Spinal cord (tissue), 10 donors: ENCODE measurements around the gene CCM2L. TPM values are rescaled to one million over a fixed set of nuclear protein-coding genes. Genes with fewer than 3 reads are reported as not detected.

Experiments used
- DNase-seq, 6 donors: peaks; one replicate each; pipeline versions ENCODE4 v3.0.0 to v3.0.0-alpha.2; 2013 to 2015; ENCODE audit warnings: low spot score in 6 of 6, low read depth in 4 of 6
- H3K27ac ChIP-seq: one replicate; pipeline ENCODE4 v1.5.1; 2013; ENCODE audit warnings: low read depth, low read length, control low read depth
- H3K27me3 ChIP-seq: one replicate; pipeline ENCODE4 v1.6.1; 2013; ENCODE audit warnings: low read length; ENCODE audit not compliant: control insufficient read depth, insufficient read depth
- H3K36me3 ChIP-seq: one replicate; pipeline ENCODE4 v1.6.1; 2013; ENCODE audit warnings: low read length; ENCODE audit not compliant: control insufficient read depth, insufficient read depth
- H3K4me1 ChIP-seq: one replicate; pipeline ENCODE4 v1.6.1; 2013; ENCODE audit warnings: low read length; ENCODE audit not compliant: control insufficient read depth, insufficient read depth
- H3K4me3 ChIP-seq: one replicate; pipeline ENCODE4 v1.5.1; 2013; ENCODE audit warnings: low read depth, low read length, control low read depth
- H3K9me3 ChIP-seq: one replicate; pipeline ENCODE4 v1.6.1; 2013; ENCODE audit warnings: low read length; ENCODE audit not compliant: control insufficient read depth, insufficient read depth
- WGBS: methylation state at CpG from one replicate; pipeline ENCODE4 v1.1.5; 2013; ENCODE audit warnings: missing lambda C conversion rate; ENCODE audit not compliant: insufficient coverage; 5-methylcytosine and 5-hydroxymethylcytosine counted together
- polyA plus RNA-seq, 2 donors: library from polyadenylated mRNA; unstranded; fragments of 120-200 nt; gene quantifications; one replicate each; pipeline ENCODE4 v1.2.1, GENCODE V29; 2013; ENCODE audit not compliant: insufficient read length in 2 of 2
- total RNA-seq, 2 donors: library from RNA; depleted of rRNA in 1 of 2; stranded (reverse); fragments of 120-200 nt in 1 of 2; fragments of >200 nt in 1 of 2; gene quantifications; one replicate each; pipeline versions ENCODE4 v1.2.3 to v1.2.4, GENCODE V29; 2013 to 2014
- donor health status: healthy.

The CCM2L gene
- total and polyA plus RNA-seq, 4 donors, result 3.8 to 8.4 (median 6.6) TPM

- Histone ChIP-seq H3K4me3 (no peak overlapping the region), H3K36me3 (peaks cover 2% of the 10 kb centered on the region), H3K27ac (no peak overlapping the region), H3K27me3 (no peaks in the 10 kb centered on the region), H3K9me3 (no peaks in the 10 kb centered on the region), H3K4me1 (peaks cover 10% of the 10 kb centered on the region)
- 52% methylated on average over 7 of the region's 10 CpGs for WGBS
- DNase-seq, result no peak
These were observed 2.2 kb upstream of the CCM2L start for GRCh38 chr20:32007787-32008616.

- Histone ChIP-seq H3K4me3 (no peak overlapping the region), H3K9me3 (no peaks in the 10 kb centered on the region), H3K36me3 (no peaks in the 10 kb centered on the region), H3K4me1 (peaks cover 10% of the 10 kb centered on the region), H3K27ac (no peak overlapping the region), H3K27me3 (no peaks in the 10 kb centered on the region)
- no peak for DNase-seq
- WGBS, result 100% methylated on average over 4 of the region's 7 CpGs
These were observed 674 bp upstream of the CCM2L start for GRCh38 chr20:32009564-32009963.

GRCh38 chr20:32010666-32011065 lies 428 bp downstream of the CCM2L start:
- no peaks in the 10 kb centered on the region for H3K9me3 ChIP-seq
- no peak overlapping the region for H3K4me3 ChIP-seq
- DNase-seq, result no peak
- H3K36me3 ChIP-seq, result peaks cover 3% of the 10 kb centered on the region
- no peaks in the 10 kb centered on the region for H3K27me3 ChIP-seq
- WGBS, result 41% methylated on average over 8 of the region's 8 CpGs
- H3K4me1 ChIP-seq, result peaks cover 10% of the 10 kb centered on the region
- no peak overlapping the region for H3K27ac ChIP-seq

- no peak for DNase-seq
- Histone ChIP-seq H3K36me3 (peaks cover 3% of the 10 kb centered on the region), H3K9me3 (no peaks in the 10 kb centered on the region), H3K27me3 (no peaks in the 10 kb centered on the region), H3K4me3 (no peak overlapping the region), H3K4me1 (peaks cover 5% of the 10 kb centered on the region), H3K27ac (no peak overlapping the region)
- 81% methylated on average over 3 of the region's 5 CpGs for WGBS
These were observed 2.0 kb downstream of the CCM2L start for GRCh38 chr20:32012159-32012688.

- DNase-seq, result no peak
- WGBS, result 100% methylated on average over 1 of the region's 7 CpGs
- peaks cover 3% of the 10 kb centered on the region for H3K36me3 ChIP-seq
- no peak overlapping the region for H3K4me3 ChIP-seq
- H3K27me3 ChIP-seq, result no peaks in the 10 kb centered on the region
- no peak overlapping the region for H3K27ac ChIP-seq
- peaks cover 3% of the 10 kb centered on the region for H3K4me1 ChIP-seq
- H3K9me3 ChIP-seq, result no peaks in the 10 kb centered on the region
These were observed 3.1 kb downstream of the CCM2L start for GRCh38 chr20:32013326-32013725.

GRCh38 chr20:32017711-32018251 lies 7.5 kb downstream of the CCM2L start:
- 13% methylated on average over 12 of the region's 35 CpGs for WGBS
- H3K9me3 ChIP-seq, result no peaks in the 10 kb centered on the region
- peaks cover 12% of the 10 kb centered on the region for H3K27me3 ChIP-seq
- DNase-seq, result peak in 1 of 6 donors; percentile 89
- peaks cover 12% of the 10 kb centered on the region for H3K4me1 ChIP-seq
- no peak overlapping the region for H3K27ac ChIP-seq
- peaks cover 3% of the 10 kb centered on the region for H3K36me3 ChIP-seq
- H3K4me3 ChIP-seq, result no peak overlapping the region

GRCh38 chr20:32018269-32019155 lies 8.3 kb downstream of the CCM2L start:
- Histone ChIP-seq H3K27ac (no peak overlapping the region), H3K4me3 (peak overlapping the region; percentile 45), H3K27me3 (peaks cover 12% of the 10 kb centered on the region), H3K9me3 (no peaks in the 10 kb centered on the region), H3K36me3 (peaks cover 3% of the 10 kb centered on the region), H3K4me1 (peaks cover 12% of the 10 kb centered on the region)
- under 1% methylated on average over 67 of the region's 67 CpGs for WGBS
- DNase-seq, result peak in 3 of 6 donors; percentile 22 to 83 (median 66)

GRCh38 chr20:32019156-32019510 lies 8.9 kb downstream of the CCM2L start:
- Histone ChIP-seq H3K9me3 (no peaks in the 10 kb centered on the region), H3K36me3 (peaks cover 3% of the 10 kb centered on the region), H3K27me3 (peaks cover 12% of the 10 kb centered on the region), H3K4me3 (no peak overlapping the region), H3K4me1 (peaks cover 12% of the 10 kb centered on the region), H3K27ac (no peak overlapping the region)
- DNase-seq, result no peak
- 0% methylated on average over 41 of the region's 42 CpGs for WGBS

GRCh38 chr20:32019563-32020463 lies 9.6 kb downstream of the CCM2L start:
- Histone ChIP-seq H3K4me3 (no peak overlapping the region), H3K4me1 (peaks cover 12% of the 10 kb centered on the region)
- WGBS, result 37% methylated on average over 8 of the region's 11 CpGs

More at GRCh38 chr20:32019563-32020463, 9.6 kb downstream of the CCM2L start:
- peaks cover 1% of the 10 kb centered on the region for H3K36me3 ChIP-seq
- no peaks in the 10 kb centered on the region for H3K9me3 ChIP-seq
- no peak overlapping the region for H3K27ac ChIP-seq
- no peak for DNase-seq
- H3K27me3 ChIP-seq, result peaks cover 12% of the 10 kb centered on the region
